A549 (cell line): ENCODE measurements around the gene FAM13A. TPM values are rescaled to one million over a fixed set of nuclear protein-coding genes. Genes with fewer than 3 reads are reported as not detected.

ENCODE experiments used
- ATAC-seq, 2 experiments: fragments of 200-7000 bp in 1 of 2; fragments of >200 bp in 1 of 2; cut with Nextera tagmentation in 1 of 2; cut with Tn5 transposase in 1 of 2; 3 replicates each; pipeline versions ENCODE4 v1.8.0 to v1.9.1; 2018 to 2020; ENCODE audit warnings: mild to moderate bottlenecking in 1 of 2, moderate library complexity in 1 of 2
- CTCF ChIA-PET: fragments of 300-600 bp; sonication (Branson Sonifier 250); formaldehyde crosslinking; extraction: SDS; loops from one replicate; lab custom pipeline; 2021; ENCODE audit warnings: antibody characterized with exemption, inconsistent platforms; lab: Yijun Ruan, JAX
- POLR2A ChIA-PET: fragments of 350-600 bp; formaldehyde crosslinking; extraction: SDS; loops from one replicate; lab custom pipeline; 2021; ENCODE audit warnings: antibody characterized with exemption, inconsistent platforms; lab: Yijun Ruan, JAX
- DNase-seq, 2 experiments: peaks; one replicate each; pipeline versions ENCODE4 v3.0.0 to v3.0.0-alpha.2; 2011 to 2016; ENCODE audit warnings: low read depth in 1 of 2, low spot score in 1 of 2
- FAIRE-seq: peaks from 2 replicates; lab custom pipeline; 2011; peaks lifted over from hg19 to GRCh38; lab: Jason Lieb, UNC
- H3K27ac ChIP-seq, 2 experiments: fragments of >200 bp; sonication (Bioruptor Twin); formaldehyde crosslinking; 3 replicates each; pipeline ENCODE4 v1.5.1; 2016 to 2017
- H3K4me1 ChIP-seq: fragments of >200 bp; sonication (Bioruptor Twin); formaldehyde crosslinking; 3 replicates; pipeline ENCODE4 v1.6.1; 2016
- H3K4me2 ChIP-seq: fragments of >200 bp; sonication (Bioruptor Twin); formaldehyde crosslinking; 3 replicates; pipeline ENCODE4 v1.6.1; 2016
- H3K4me3 ChIP-seq: fragments of >200 bp; sonication (Bioruptor Twin); formaldehyde crosslinking; 3 replicates; pipeline ENCODE4 v1.5.1; 2016
- H3K9me3 ChIP-seq: fragments of >200 bp; sonication (Bioruptor Twin); formaldehyde crosslinking; 3 replicates; pipeline ENCODE4 v1.6.1; 2016
- BHLHE40 ChIP-seq: IDR thresholded peaks from 2 replicates; pipeline ENCODE4 v1.6.1; 2012; ENCODE audit warnings: low read depth, low read length, inconsistent platforms
- CBX2 ChIP-seq: fragments of 200-600 bp; sonication (generic); IDR thresholded peaks from 2 replicates; pipeline ENCODE4 v1.6.1; 2016; ENCODE audit warnings: low read depth, mild to moderate bottlenecking, borderline replicate concordance
- CHD2 ChIP-seq: fragments of 150-350 bp; IDR thresholded peaks from 2 replicates; pipeline ENCODE4 v1.6.1; 2014; ENCODE audit warnings: low read length; ENCODE audit not compliant: partially characterized antibody
- CHD4 ChIP-seq: fragments of 200-600 bp; sonication (generic); IDR thresholded peaks from 2 replicates; pipeline ENCODE4 v1.6.1; 2016; ENCODE audit warnings: antibody characterized with exemption, mild to moderate bottlenecking, borderline replicate concordance
- EHF ChIP-seq: fragments of 250-450 bp; sonication (Bioruptor Pico); IDR thresholded peaks from 2 replicates; pipeline ENCODE4 v1.5.0; 2020; ENCODE audit warnings: mild to moderate bottlenecking
- ELK1 ChIP-seq: fragments of 150-350 bp; IDR thresholded peaks from 2 replicates; pipeline ENCODE4 v1.6.1; 2014; ENCODE audit warnings: low read depth, mild to moderate bottlenecking, low read length
- ESRRA ChIP-seq: fragments of 150-350 bp; IDR thresholded peaks from 2 replicates; pipeline ENCODE4 v1.6.1; 2014; ENCODE audit warnings: mild to moderate bottlenecking, low read length, borderline replicate concordance
- FOSB ChIP-seq: fragments of 250-450 bp; sonication (Bioruptor Pico); IDR thresholded peaks from 2 replicates; pipeline ENCODE4 v1.5.0; 2020; ENCODE audit warnings: mild to moderate bottlenecking, moderate library complexity
- FOXS1 ChIP-seq: fragments of 250-450 bp; sonication (Bioruptor Pico); IDR thresholded peaks from 2 replicates; pipeline ENCODE4 v1.5.0; 2020; ENCODE audit warnings: mild to moderate bottlenecking, moderate library complexity
- GATA3 ChIP-seq: IDR thresholded peaks from 2 replicates; pipeline ENCODE4 v1.6.1; 2012; ENCODE audit warnings: borderline replicate concordance
- HDAC2 ChIP-seq: fragments of 200-600 bp; sonication (generic); IDR thresholded peaks from 2 replicates; pipeline ENCODE4 v1.6.1; 2016
- HOXB13 ChIP-seq: fragments of 250-450 bp; sonication (Bioruptor Pico); IDR thresholded peaks from 2 replicates; pipeline ENCODE4 v1.5.0; 2020; ENCODE audit warnings: low read depth, mild to moderate bottlenecking, moderate library complexity
- HOXB5 ChIP-seq: fragments of 250-450 bp; sonication (Bioruptor Pico); IDR thresholded peaks from 2 replicates; pipeline ENCODE4 v1.5.0; 2020; ENCODE audit warnings: mild to moderate bottlenecking, moderate library complexity
- KDM5A ChIP-seq: fragments of 200-600 bp; sonication (generic); IDR thresholded peaks from 2 replicates; pipeline ENCODE4 v1.6.1; 2016; ENCODE audit warnings: antibody characterized with exemption, mild to moderate bottlenecking
- MAX ChIP-seq: IDR thresholded peaks from 2 replicates; pipeline ENCODE4 v1.6.1; 2012
- MAZ ChIP-seq: fragments of 150-350 bp; IDR thresholded peaks from 2 replicates; pipeline ENCODE4 v1.6.1; 2014; ENCODE audit warnings: antibody characterized with exemption, low read depth, low read length, borderline replicate concordance
- NFE2L2 ChIP-seq: fragments of 150-350 bp; conservative IDR thresholded peaks from 2 replicates; pipeline ENCODE4 v1.6.1; 2014; ENCODE audit warnings: low read length
- NR3C1 ChIP-seq: fragments of >200 bp; sonication (Bioruptor Twin); formaldehyde crosslinking; IDR thresholded peaks from 3 replicates; pipeline ENCODE4 v1.6.1; 2017
- PHF8 ChIP-seq: fragments of 200-600 bp; sonication (generic); IDR thresholded peaks from 2 replicates; pipeline ENCODE4 v1.6.1; 2016; ENCODE audit warnings: low read depth, mild to moderate bottlenecking, antibody characterized with exemption, moderate library complexity, borderline replicate concordance
- POLR2AphosphoS2 ChIP-seq: conservative IDR thresholded peaks from 2 replicates; pipeline ENCODE4 v1.6.1; 2012; ENCODE audit warnings: low read length, improper control_type of control experiment, inconsistent platforms
- RAD21 ChIP-seq, 2 experiments: fragments of >200 bp in 1 of 2; sonication (Bioruptor Twin) in 1 of 2; formaldehyde crosslinking in 1 of 2; IDR thresholded peaks in 1 of 2; conservative IDR thresholded peaks in 1 of 2; 2 replicates in 1 of 2; 3 replicates in 1 of 2; pipeline ENCODE4 v1.6.1; 2012 to 2018; ENCODE audit warnings: inconsistent platforms in 1 of 2
- RCOR1 ChIP-seq: fragments of 150-350 bp; IDR thresholded peaks from 2 replicates; pipeline ENCODE4 v1.6.1; 2014; ENCODE audit warnings: antibody characterized with exemption, low read length, low read depth
- RNF2 ChIP-seq: fragments of 200-600 bp; sonication (generic); IDR thresholded peaks from 2 replicates; pipeline ENCODE4 v1.6.1; 2016; ENCODE audit warnings: low read depth, mild to moderate bottlenecking, antibody characterized with exemption, moderate library complexity, borderline replicate concordance
- TFCP2L1 ChIP-seq: fragments of 250-450 bp; sonication (Bioruptor Pico); IDR thresholded peaks from 2 replicates; pipeline ENCODE4 v1.5.0; 2021; ENCODE audit warnings: mild to moderate bottlenecking
- TP53 ChIP-seq: fragments of 250-450 bp; sonication (Bioruptor Pico); IDR thresholded peaks from 2 replicates; pipeline ENCODE4 v1.5.0; 2021; ENCODE audit warnings: mild to moderate bottlenecking, moderate library complexity
- WGBS: methylation state at CpG from one replicate; pipeline ENCODE4 v1.1.6; 2017; ENCODE audit errors: missing lambda C conversion rate; 5-methylcytosine and 5-hydroxymethylcytosine counted together
- polyA plus RNA-seq, 4 experiments: library from polyadenylated mRNA; depleted of rRNA in 3 of 4; stranded (reverse); fragments of >200 nt; fragmentation: RNase III in 1 of 4; extraction: RNeasy Plus Mini Kit Qiagen cat#74134 plus additional on column Dnase treatment in 1 of 4; gene quantifications; 2 replicates in 3 of 4; 3 replicates in 1 of 4; pipeline ENCODE4 v1.2.3, GENCODE V29; 2011 to 2017
- TF ChIP-seq, protein P1 (sequence below): fragments of 250-450 bp; sonication (Bioruptor Pico); IDR thresholded peaks from 2 replicates; pipeline ENCODE4 v1.5.0; 2021; ENCODE audit warnings: mild to moderate bottlenecking, moderate library complexity, borderline replicate concordance

FAM13A gene
- polyA plus RNA-seq, 2 of the 4 experiments (the other 2 are of a cell fraction): 6.5 to 22.0 TPM

- Histone ChIP-seq H3K4me1 (no peaks in the 10 kb centered on the region), H3K27ac (no peak overlapping the region), H3K9me3 (no peaks in the 10 kb centered on the region), H3K4me2 (no peak overlapping the region), H3K4me3 (no peak overlapping the region)
- no peak for DNase-seq
- 44% methylated on average over 2 of the region's 2 CpGs for WGBS
- CTCF ChIA-PET: no interaction called here
- TF ChIP-seq FOSB (CRISPR knock-in tag) (no peak), KDM5A (no peak), FOXS1 (CRISPR knock-in tag) (no peak), MAZ (no peak), RCOR1 (no peak), GATA3 (no peak), NFE2L2 (no peak), BHLHE40 (no peak)
- no peak for ATAC-seq
- POLR2A ChIA-PET: no interaction called here
- FAIRE-seq: no peak
Observed at GRCh38 chr4:89099034-89099433, 42.0 kb upstream of the FAM13A start.

- no peak overlapping the region for H3K4me2 ChIP-seq
- ATAC-seq (no peak), DNase-seq (no peak), FAIRE-seq (no peak)
- H3K4me3 ChIP-seq: no peak overlapping the region
- CTCF ChIA-PET: interaction anchor here (1.1 kb wide), 1 partner anchor 11 kb away, joined by 3 read pairs; no protein-coding TSS in a partner anchor
- WGBS: 77% methylated on average over 1 of the region's 1 CpG
- no peak overlapping the region for H3K27ac ChIP-seq
- POLR2A ChIA-PET: no interaction called here
- no peaks in the 10 kb centered on the region for H3K9me3 ChIP-seq
- TF ChIP-seq CHD4 (no peak), HOXB13 (CRISPR knock-in tag) (no peak), RNF2 (no peak), CBX2 (no peak), HOXB5 (CRISPR knock-in tag) (no peak), RAD21 (conservative IDR thresholded peaks at IDR 0.05 in 1 of 2, IDR thresholded peaks at IDR 0.05 in 1 of 2) (no peak), ESRRA (no peak), TP53 (CRISPR knock-in tag) (no peak), MAX (no peak), PHF8 (no peak), ELK1 (no peak)
- no peaks in the 10 kb centered on the region for H3K4me1 ChIP-seq
Observed at GRCh38 chr4:89078300-89078699, 21.3 kb upstream of the FAM13A start.

DNA sequence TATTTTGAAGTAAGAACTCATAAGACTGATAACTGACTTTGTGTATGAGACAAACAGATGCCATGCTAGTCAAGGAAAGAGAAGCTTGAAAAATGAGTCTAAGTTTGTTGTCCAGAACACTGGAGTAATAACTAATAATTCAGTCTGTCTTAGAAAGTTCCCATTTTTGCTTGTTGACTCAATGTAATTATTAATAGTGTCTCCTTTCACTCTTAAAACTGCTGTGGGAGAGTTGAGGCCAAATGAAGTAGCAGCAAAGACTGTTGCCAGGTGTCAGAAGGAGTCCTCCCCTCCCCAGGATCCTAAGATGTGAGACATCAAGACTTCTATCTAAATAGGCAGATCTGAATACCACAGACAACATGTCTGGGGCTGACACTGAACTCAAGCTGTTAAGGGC is 20.8 kb upstream of the FAM13A start:
- FAIRE-seq (no peak), ATAC-seq (no peak), DNase-seq (no peak)
- Histone ChIP-seq H3K4me1 (no peaks in the 10 kb centered on the region), H3K9me3 (no peaks in the 10 kb centered on the region), H3K27ac (no peak overlapping the region), H3K4me2 (no peak overlapping the region), H3K4me3 (no peak overlapping the region)
- ChIA-PET CTCF (interaction anchor here (1.2 kb wide), 1 partner anchor 12 kb away, joined by 4 read pairs; no protein-coding TSS in a partner anchor), POLR2A (no interaction called here)
- no peak for TF ChIP-seq RNF2
- TF ChIP-seq, protein P1, sequence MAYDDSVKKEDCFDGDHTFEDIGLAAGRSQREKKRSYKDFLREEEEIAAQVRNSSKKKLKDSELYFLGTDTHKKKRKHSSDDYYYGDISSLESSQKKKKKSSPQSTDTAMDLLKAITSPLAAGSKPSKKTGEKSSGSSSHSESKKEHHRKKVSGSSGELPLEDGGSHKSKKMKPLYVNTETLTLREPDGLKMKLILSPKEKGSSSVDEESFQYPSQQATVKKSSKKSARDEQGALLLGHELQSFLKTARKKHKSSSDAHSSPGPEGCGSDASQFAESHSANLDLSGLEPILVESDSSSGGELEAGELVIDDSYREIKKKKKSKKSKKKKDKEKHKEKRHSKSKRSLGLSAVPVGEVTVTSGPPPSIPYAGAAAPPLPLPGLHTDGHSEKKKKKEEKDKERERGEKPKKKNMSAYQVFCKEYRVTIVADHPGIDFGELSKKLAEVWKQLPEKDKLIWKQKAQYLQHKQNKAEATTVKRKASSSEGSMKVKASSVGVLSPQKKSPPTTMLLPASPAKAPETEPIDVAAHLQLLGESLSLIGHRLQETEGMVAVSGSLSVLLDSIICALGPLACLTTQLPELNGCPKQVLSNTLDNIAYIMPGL (CRISPR knock-in tag): no peak
- no peak for TF ChIP-seq CBX2
- TF ChIP-seq NR3C1: no peak
- TF ChIP-seq POLR2AphosphoS2: no peak
- TF ChIP-seq CHD2: no peak
- TF ChIP-seq HDAC2: no peak
- no peak for TF ChIP-seq GATA3
- no peak for TF ChIP-seq EHF (CRISPR knock-in tag)
- no peak for TF ChIP-seq HOXB5 (CRISPR knock-in tag)
- no peak for TF ChIP-seq ELK1
- no peak for TF ChIP-seq TFCP2L1 (CRISPR knock-in tag)
